Sigmoid colon (tissue), 7 donors: Measurements from ENCODE around the gene PTPRB. TPM values are rescaled to one million over a fixed set of nuclear protein-coding genes. Genes with fewer than 3 reads are reported as not detected.

Experiments used
- DNase-seq: peaks from one replicate; pipeline ENCODE4 v3.0.0-alpha.2; 2019
- H3K27ac ChIP-seq, 4 donors: fragments of 200-600 bp; sonication (generic); one replicate each; pipeline ENCODE4 v1.5.1; 2016 to 2019; ENCODE audit warnings: mild to moderate bottlenecking in 1 of 4
- H3K27me3 ChIP-seq, 3 donors: fragments of 200-600 bp; sonication (generic); one replicate each; pipeline ENCODE4 v1.5.1; 2019; ENCODE audit warnings: mild to moderate bottlenecking in 1 of 3
- H3K36me3 ChIP-seq, 4 donors: fragments of 200-600 bp; sonication (generic); one replicate each; pipeline ENCODE4 v1.5.1; 2016 to 2019
- H3K4me1 ChIP-seq, 4 donors: fragments of 200-600 bp; sonication (generic); one replicate each; pipeline ENCODE4 v1.5.1; 2017 to 2019
- H3K4me3 ChIP-seq, 4 donors: fragments of 200-600 bp; sonication (generic); one replicate each; pipeline ENCODE4 v1.5.1; 2017 to 2019; ENCODE audit warnings: mild to moderate bottlenecking in 2 of 4, moderate library complexity in 1 of 4
- H3K9me3 ChIP-seq, 4 donors: fragments of 200-600 bp in 3 of 4; sonication (generic) in 3 of 4; one replicate each; pipeline versions ENCODE4 v1.5.1 to v1.6.1; 2013 to 2019
- CTCF ChIP-seq, 4 experiments: fragments of 450-650 bp in 3 of 4; fragments of 200-600 bp in 1 of 4; IDR thresholded peaks; one replicate each; pipeline ENCODE4 v1.5.1; 2016 to 2019; ENCODE audit warnings: antibody characterized with exemption in 4 of 4, mild to moderate bottlenecking in 3 of 4, moderate library complexity in 2 of 4
- EP300 ChIP-seq, 4 donors: sonication (generic); formaldehyde crosslinking; IDR thresholded peaks; one replicate each; pipeline ENCODE4 v1.6.1; 2017; ENCODE audit warnings: antibody characterized with exemption in 4 of 4
- POLR2A ChIP-seq, 2 donors: fragments of 450-650 bp; IDR thresholded peaks; one replicate each; pipeline ENCODE4 v1.6.1; 2016; ENCODE audit warnings: antibody characterized with exemption in 2 of 2, mild to moderate bottlenecking in 2 of 2, moderate library complexity in 2 of 2
- POLR2AphosphoS5 ChIP-seq, 4 donors: sonication (generic); formaldehyde crosslinking; IDR thresholded peaks; one replicate each; pipeline ENCODE4 v1.6.1; 2017; ENCODE audit warnings: antibody characterized with exemption in 4 of 4
- WGBS, 2 donors: extraction: QIAGEN DNeasy Blood & Tissue Kit; methylation state at CpG; one replicate each; pipeline ENCODE4 v1.1.7; 2013; 5-methylcytosine and 5-hydroxymethylcytosine counted together
- intact Hi-C: fragments of 100-400 bp; cut with DNase I; formaldehyde crosslinking; loops from one replicate; pipeline ENCODE4 v1.15.1; 2023
- polyA plus RNA-seq, 3 donors: library from polyadenylated mRNA; stranded (reverse); fragments of 200-250 nt; gene quantifications; one replicate each; pipeline ENCODE4 v1.2.3, GENCODE V29; 2013
- total RNA-seq, 4 donors: library from RNA; depleted of rRNA; stranded (reverse); fragments of >200 nt; gene quantifications; one replicate each; pipeline ENCODE4 v1.1.0, GENCODE V29; 2016
- donor health status: healthy with polysubstance abuse.
- donor health status: Bipolar disorder and iron deficiency.
- donor health status: healthy.

Gene PTPRB
- total and polyA plus RNA-seq, 7 donors, result 1.6 to 31.9 (median 15.8) TPM

- no peaks in the 10 kb centered on the region for H3K4me1 ChIP-seq
- no peak for DNase-seq
- no peak overlapping the region for H3K27ac ChIP-seq
- intact Hi-C loops, result no loop called here
- H3K4me3 ChIP-seq, result no peak overlapping the region
- no peaks in the 10 kb centered on the region for H3K27me3 ChIP-seq
- peaks cover 0 to 3% (median 0%) of the 10 kb centered on the region in 4 donors for H3K9me3 ChIP-seq
- no peak for TF ChIP-seq POLR2AphosphoS5 (IDR thresholded peaks at IDR 0.05)
- no peaks in the 10 kb centered on the region for H3K36me3 ChIP-seq
- 66 to 88% methylated on average over 2 of the region's 2 CpGs for WGBS, 2 donors
These were observed 149.8 kb downstream of the PTPRB start for GRCh38 chr12:70487440-70487839.

GRCh38 chr12:70486588-70486987 lies 150.6 kb downstream of the PTPRB start:
- H3K36me3 ChIP-seq, result no peaks in the 10 kb centered on the region
- no peaks in the 10 kb centered on the region for H3K27me3 ChIP-seq
- H3K4me1 ChIP-seq, result no peaks in the 10 kb centered on the region
- H3K9me3 ChIP-seq, result peaks cover 0 to 3% (median 0%) of the 10 kb centered on the region in 4 donors
- no peak for DNase-seq
- H3K27ac ChIP-seq, result no peak overlapping the region
- TF ChIP-seq EP300 (IDR thresholded peaks at IDR 0.05), result no peak
- 49 to 63% methylated on average over 2 of the region's 2 CpGs for WGBS, 2 donors
- H3K4me3 ChIP-seq, result no peak overlapping the region
- intact Hi-C loops, result no loop called here

GRCh38 chr12:70485704-70486103 lies 151.5 kb downstream of the PTPRB start:
- WGBS, 2 donors, result 88 to 89% methylated on average over 3 of the region's 3 CpGs
- Histone ChIP-seq H3K36me3 (no peaks in the 10 kb centered on the region), H3K4me3 (no peak overlapping the region), H3K4me1 (no peaks in the 10 kb centered on the region), H3K27me3 (no peaks in the 10 kb centered on the region), H3K27ac (no peak overlapping the region), H3K9me3 (peaks cover 0 to 3% (median 0%) of the 10 kb centered on the region in 4 donors)
- TF ChIP-seq EP300 (IDR thresholded peaks at IDR 0.05) (no peak), POLR2A (IDR thresholded peaks at IDR 0.05) (no peak), POLR2AphosphoS5 (IDR thresholded peaks at IDR 0.05) (no peak), CTCF (IDR thresholded peaks at IDR 0.05) (no peak)
- intact Hi-C loops, result no loop called here
- DNase-seq, result no peak

GRCh38 chr12:70484464-70484863 lies 152.8 kb downstream of the PTPRB start:
- H3K27ac ChIP-seq, result no peak overlapping the region
- H3K27me3 ChIP-seq, result no peaks in the 10 kb centered on the region
- no peak overlapping the region for H3K4me3 ChIP-seq
- H3K9me3 ChIP-seq, result peaks cover 0 to 3% (median 0%) of the 10 kb centered on the region in 4 donors
- DNase-seq, result no peak
- no peaks in the 10 kb centered on the region for H3K36me3 ChIP-seq
- TF ChIP-seq POLR2A (IDR thresholded peaks at IDR 0.05) (no peak), CTCF (IDR thresholded peaks at IDR 0.05) (no peak), EP300 (IDR thresholded peaks at IDR 0.05) (no peak), POLR2AphosphoS5 (IDR thresholded peaks at IDR 0.05) (no peak)
- intact Hi-C loops, result no loop called here
- 83 to 94% methylated on average over 1 of the region's 1 CpG for WGBS, 2 donors
- H3K4me1 ChIP-seq, result no peaks in the 10 kb centered on the region

GRCh38 chr12:70482764-70483163 lies 154.5 kb downstream of the PTPRB start:
- no peak overlapping the region for H3K27ac ChIP-seq
- no peaks in the 10 kb centered on the region for H3K27me3 ChIP-seq
- intact Hi-C loops, result no loop called here
- WGBS, 2 donors, result 72 to 75% methylated on average over 1 of the region's 1 CpG
- no peak for TF ChIP-seq POLR2A (IDR thresholded peaks at IDR 0.05)
- no peak for TF ChIP-seq CTCF (IDR thresholded peaks at IDR 0.05)
- no peak for TF ChIP-seq EP300 (IDR thresholded peaks at IDR 0.05)
- TF ChIP-seq POLR2AphosphoS5 (IDR thresholded peaks at IDR 0.05), result no peak
- H3K4me3 ChIP-seq, result no peak overlapping the region
- H3K4me1 ChIP-seq, result no peaks in the 10 kb centered on the region
- H3K9me3 ChIP-seq, result peaks cover 0 to 3% (median 0%) of the 10 kb centered on the region in 4 donors
- no peaks in the 10 kb centered on the region for H3K36me3 ChIP-seq
- no peak for DNase-seq

GRCh38 chr12:70469221-70469820 lies 167.9 kb downstream of the PTPRB start:
- no peak overlapping the region for H3K27ac ChIP-seq
- intact Hi-C loops, result no loop called here
- TF ChIP-seq POLR2A (IDR thresholded peaks at IDR 0.05) (no peak), EP300 (IDR thresholded peaks at IDR 0.05) (no peak), POLR2AphosphoS5 (IDR thresholded peaks at IDR 0.05) (no peak), CTCF (IDR thresholded peaks at IDR 0.05) (no peak)
- 86 to 92% methylated on average over 12 of the region's 12 CpGs for WGBS, 2 donors
- H3K4me3 ChIP-seq, result no peak overlapping the region
- no peaks in the 10 kb centered on the region for H3K4me1 ChIP-seq
- no peak for DNase-seq
- no peaks in the 10 kb centered on the region for H3K36me3 ChIP-seq
- no peaks in the 10 kb centered on the region for H3K27me3 ChIP-seq
- H3K9me3 ChIP-seq, result no peaks in the 10 kb centered on the region
